Peyer's patch (tissue), 4 donors: ENCODE data around the gene FUOM.

ENCODE experiments used
- POLR2A ChIP-seq, 2 donors: fragments of 450-650 bp; IDR thresholded peaks; one replicate each; pipeline ENCODE4 v1.5.1; 2017; ENCODE audit warnings: antibody characterized with exemption in 2 of 2, mild to moderate bottlenecking in 2 of 2, moderate library complexity in 2 of 2
- TF ChIP-seq, protein P1 (sequence below), 6 experiments: fragments of 450-650 bp in 4 of 6; fragments of 200-600 bp in 2 of 6; sonication (generic) in 1 of 6; IDR thresholded peaks; one replicate each; pipeline ENCODE4 v1.5.1; 2017 to 2019; ENCODE audit warnings: antibody characterized with exemption in 6 of 6, mild to moderate bottlenecking in 3 of 6, moderate library complexity in 1 of 6

DNA sequence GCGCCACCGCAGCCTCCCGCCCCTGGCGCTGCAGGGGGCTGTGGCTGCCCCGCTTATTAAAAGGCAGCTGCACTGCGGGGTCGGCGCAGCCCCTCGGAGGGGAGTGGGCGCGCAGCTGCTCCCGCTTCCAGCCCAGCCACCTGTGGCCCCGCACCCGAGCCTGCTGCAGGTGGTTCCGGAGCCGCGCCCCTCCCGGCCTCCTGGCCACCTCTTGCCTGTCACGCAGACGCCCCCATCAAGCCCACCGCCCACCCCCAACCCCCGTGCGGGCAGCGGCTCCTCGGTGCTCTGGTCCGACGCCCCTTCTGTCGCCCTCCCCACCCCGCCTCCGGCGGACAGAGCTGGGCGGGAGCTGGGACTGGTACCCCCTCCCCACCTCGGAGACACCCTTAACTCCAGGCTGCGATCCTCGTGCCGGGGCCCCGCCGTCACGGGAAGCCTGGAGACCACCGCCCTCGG is 21.7 kb downstream of the FUOM start:
- TF ChIP-seq, protein P1, sequence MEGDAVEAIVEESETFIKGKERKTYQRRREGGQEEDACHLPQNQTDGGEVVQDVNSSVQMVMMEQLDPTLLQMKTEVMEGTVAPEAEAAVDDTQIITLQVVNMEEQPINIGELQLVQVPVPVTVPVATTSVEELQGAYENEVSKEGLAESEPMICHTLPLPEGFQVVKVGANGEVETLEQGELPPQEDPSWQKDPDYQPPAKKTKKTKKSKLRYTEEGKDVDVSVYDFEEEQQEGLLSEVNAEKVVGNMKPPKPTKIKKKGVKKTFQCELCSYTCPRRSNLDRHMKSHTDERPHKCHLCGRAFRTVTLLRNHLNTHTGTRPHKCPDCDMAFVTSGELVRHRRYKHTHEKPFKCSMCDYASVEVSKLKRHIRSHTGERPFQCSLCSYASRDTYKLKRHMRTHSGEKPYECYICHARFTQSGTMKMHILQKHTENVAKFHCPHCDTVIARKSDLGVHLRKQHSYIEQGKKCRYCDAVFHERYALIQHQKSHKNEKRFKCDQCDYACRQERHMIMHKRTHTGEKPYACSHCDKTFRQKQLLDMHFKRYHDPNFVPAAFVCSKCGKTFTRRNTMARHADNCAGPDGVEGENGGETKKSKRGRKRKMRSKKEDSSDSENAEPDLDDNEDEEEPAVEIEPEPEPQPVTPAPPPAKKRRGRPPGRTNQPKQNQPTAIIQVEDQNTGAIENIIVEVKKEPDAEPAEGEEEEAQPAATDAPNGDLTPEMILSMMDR (IDR thresholded peaks at IDR 0.05), result no peak
- no peak for TF ChIP-seq POLR2A (IDR thresholded peaks at IDR 0.05)
